AG09309 (cell line): ENCODE data around the gene STK32C.

Experiments used
- DNase-seq: peaks from one replicate; pipeline ENCODE4 v3.0.0-alpha.2; 2010; ENCODE audit warnings: low read depth
- H3K4me3 ChIP-seq: 2 replicates; pipeline ENCODE4 v1.5.1; 2011; ENCODE audit warnings: mild to moderate bottlenecking, low read depth, low read length, moderate library complexity; ENCODE audit not compliant: control insufficient read depth
- CTCF ChIP-seq: IDR thresholded peaks from 2 replicates; pipeline ENCODE4 v1.5.1; 2011; ENCODE audit warnings: mild to moderate bottlenecking, low read depth, low read length, inconsistent platforms; ENCODE audit not compliant: insufficient read depth, control insufficient read depth; ENCODE audit errors: missing control alignments

Gene STK32C

GRCh38 chr10:132195366-132196075 is 112.2 kb downstream of the STK32C start:
- no peak for TF ChIP-seq CTCF
- DNase-seq = no peak
- no peak overlapping the region for H3K4me3 ChIP-seq

GRCh38 chr10:132194726-132195125 is 113.0 kb downstream of the STK32C start:
- no peak overlapping the region for H3K4me3 ChIP-seq
- DNase-seq = no peak
- no peak for TF ChIP-seq CTCF

- no peak for DNase-seq
- no peak for TF ChIP-seq CTCF
- no peak overlapping the region for H3K4me3 ChIP-seq
Observed at GRCh38 chr10:132193907-132194552, 113.7 kb downstream of the STK32C start.

- no peak for DNase-seq
- TF ChIP-seq CTCF = no peak
- H3K4me3 ChIP-seq = no peak overlapping the region
Observed at GRCh38 chr10:132192991-132193665, 114.6 kb downstream of the STK32C start.

- TF ChIP-seq CTCF = no peak
- no peak for DNase-seq
- H3K4me3 ChIP-seq = no peak overlapping the region
Observed at GRCh38 chr10:132192076-132192975, 115.4 kb downstream of the STK32C start.

- no peak for TF ChIP-seq CTCF
- no peak for DNase-seq
- H3K4me3 ChIP-seq = no peak overlapping the region
Observed at GRCh38 chr10:132189810-132190422, 117.8 kb downstream of the STK32C start.
